Spleen (tissue), 7 donors: ENCODE data around the gene PGLYRP2.

Experiments used
- POLR2A ChIP-seq, 3 donors: fragments of 450-650 bp; IDR thresholded peaks; one replicate each; pipeline ENCODE4 v1.5.1; 2017; ENCODE audit warnings: antibody characterized with exemption in 3 of 3, mild to moderate bottlenecking in 1 of 3
- TF ChIP-seq, protein P1 (sequence below), 11 experiments: fragments of 200-600 bp in 7 of 11; fragments of 450-650 bp in 4 of 11; sonication (generic) in 4 of 11; IDR thresholded peaks in 8 of 11; conservative IDR thresholded peaks in 3 of 11; 1 replicate in 7 of 11; 2 replicates in 4 of 11; pipeline versions ENCODE4 v1.4.0 to v1.8.0; 2016 to 2021; ENCODE audit warnings: antibody characterized with exemption in 11 of 11, inconsistent platforms in 4 of 11, mild to moderate bottlenecking in 1 of 11
- donor health status: DM: no; HTN: no; CAD: no; lungs with moderate emphysema.
- donor health status: DM: no; HTN: no; CAD: no.
- donor health status: DM: no; HTN: no; CAD: no.

DNA sequence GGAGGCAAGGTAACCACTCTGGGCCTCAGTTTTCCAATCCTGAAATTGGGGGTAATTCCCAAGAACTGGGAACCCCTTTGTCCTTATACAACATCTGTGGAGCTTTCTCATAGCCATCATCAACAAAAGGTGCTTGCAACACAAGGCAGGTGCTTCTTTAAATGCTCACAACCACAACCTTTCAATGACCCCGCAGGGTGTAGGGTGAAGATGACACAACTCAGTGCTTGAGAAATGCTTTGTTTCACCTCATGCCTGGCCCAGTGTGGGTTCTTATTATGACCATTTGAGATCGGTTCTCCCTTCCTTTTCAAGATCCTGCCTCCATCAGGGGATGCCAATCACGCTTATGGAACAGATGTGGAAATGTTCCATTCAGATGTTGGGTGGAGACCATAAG, 38.0 kb downstream of the PGLYRP2 start:
- TF ChIP-seq, protein P1, sequence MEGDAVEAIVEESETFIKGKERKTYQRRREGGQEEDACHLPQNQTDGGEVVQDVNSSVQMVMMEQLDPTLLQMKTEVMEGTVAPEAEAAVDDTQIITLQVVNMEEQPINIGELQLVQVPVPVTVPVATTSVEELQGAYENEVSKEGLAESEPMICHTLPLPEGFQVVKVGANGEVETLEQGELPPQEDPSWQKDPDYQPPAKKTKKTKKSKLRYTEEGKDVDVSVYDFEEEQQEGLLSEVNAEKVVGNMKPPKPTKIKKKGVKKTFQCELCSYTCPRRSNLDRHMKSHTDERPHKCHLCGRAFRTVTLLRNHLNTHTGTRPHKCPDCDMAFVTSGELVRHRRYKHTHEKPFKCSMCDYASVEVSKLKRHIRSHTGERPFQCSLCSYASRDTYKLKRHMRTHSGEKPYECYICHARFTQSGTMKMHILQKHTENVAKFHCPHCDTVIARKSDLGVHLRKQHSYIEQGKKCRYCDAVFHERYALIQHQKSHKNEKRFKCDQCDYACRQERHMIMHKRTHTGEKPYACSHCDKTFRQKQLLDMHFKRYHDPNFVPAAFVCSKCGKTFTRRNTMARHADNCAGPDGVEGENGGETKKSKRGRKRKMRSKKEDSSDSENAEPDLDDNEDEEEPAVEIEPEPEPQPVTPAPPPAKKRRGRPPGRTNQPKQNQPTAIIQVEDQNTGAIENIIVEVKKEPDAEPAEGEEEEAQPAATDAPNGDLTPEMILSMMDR (IDR thresholded peaks at IDR 0.05 in 8 of 11, conservative IDR thresholded peaks at IDR 0.05 in 3 of 11): no peak
- TF ChIP-seq POLR2A (IDR thresholded peaks at IDR 0.05): no peak
